Measurements from ENCODE around the gene RNASEH2A. TPM values are rescaled to one million over a fixed set of nuclear protein-coding genes. Genes with fewer than 3 reads are reported as not detected.

Gene RNASEH2A
- total and polyA plus RNA-seq, 2 experiments from 2014 or later = 16.9 to 32.3 TPM

DNA sequence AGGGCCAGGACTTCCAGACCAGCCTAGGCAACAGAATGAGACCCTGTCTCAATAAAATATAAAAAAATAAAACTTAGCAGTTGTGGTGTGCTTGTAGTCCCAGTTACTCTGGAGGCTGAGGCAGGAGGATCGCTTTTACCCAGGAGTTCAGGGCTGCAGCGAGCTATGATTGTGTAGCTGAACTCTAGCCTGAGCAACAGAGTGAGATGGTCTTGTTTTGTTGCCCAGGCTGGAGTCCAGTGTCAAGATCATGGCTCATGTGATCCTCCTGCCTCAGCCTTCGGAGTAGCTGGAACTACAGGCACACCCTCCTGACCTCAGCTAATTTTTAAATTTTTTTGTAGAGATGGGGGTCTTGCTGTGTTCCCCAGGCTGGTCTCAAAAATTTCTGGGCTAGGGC, 19.4 kb upstream of the RNASEH2A start:
- peaks cover 5% of the 10 kb centered on the region for H3K79me2 ChIP-seq (ENCODE audit: insufficient read depth)
- H2AFZ ChIP-seq = no peak overlapping the region
- H3K9me3 ChIP-seq (ENCODE audit: low read depth) = no peaks in the 10 kb centered on the region
- no peaks in the 10 kb centered on the region for H3K36me3 ChIP-seq (ENCODE audit: low read depth)
- in situ Hi-C loops (cut with MboI) = no loop called here
- 64 to 82% methylated on average over 3 of the region's 3 CpGs for WGBS, 2 experiments (ENCODE audit: low coverage in 1 of 2, low lambda C conversion rate in 2 of 2, missing lambda C conversion rate in 2 of 2)
- TF ChIP-seq EZH2 (IDR thresholded peaks at IDR 0.05; ENCODE audit: insufficient read depth, poor library complexity, severe bottlenecking) (no peak), EZH2phosphoT487 (IDR thresholded peaks at IDR 0.05; ENCODE audit: insufficient read depth, low read depth) (no peak)
- H3K4me2 ChIP-seq (ENCODE audit: unreplicated experiment) = no peak overlapping the region
- peaks cover 40% of the 10 kb centered on the region for H3F3A ChIP-seq (ENCODE audit: insufficient read depth)
- H4K20me1 ChIP-seq (ENCODE audit: insufficient read depth) = no peaks in the 10 kb centered on the region
- DNase-seq = no peak
- H3K4me1 ChIP-seq (ENCODE audit: insufficient read depth) = peaks cover 34% of the 10 kb centered on the region
- no peak overlapping the region for H3K4me3 ChIP-seq
- no peaks in the 10 kb centered on the region for H3K9me2 ChIP-seq (ENCODE audit: insufficient read depth)
- H3K27ac ChIP-seq = no peak overlapping the region
- no peaks in the 10 kb centered on the region for H3K27me3 ChIP-seq (replicated peaks; ENCODE audit: insufficient read depth)
- no peak overlapping the region for H3K9ac ChIP-seq

DNA sequence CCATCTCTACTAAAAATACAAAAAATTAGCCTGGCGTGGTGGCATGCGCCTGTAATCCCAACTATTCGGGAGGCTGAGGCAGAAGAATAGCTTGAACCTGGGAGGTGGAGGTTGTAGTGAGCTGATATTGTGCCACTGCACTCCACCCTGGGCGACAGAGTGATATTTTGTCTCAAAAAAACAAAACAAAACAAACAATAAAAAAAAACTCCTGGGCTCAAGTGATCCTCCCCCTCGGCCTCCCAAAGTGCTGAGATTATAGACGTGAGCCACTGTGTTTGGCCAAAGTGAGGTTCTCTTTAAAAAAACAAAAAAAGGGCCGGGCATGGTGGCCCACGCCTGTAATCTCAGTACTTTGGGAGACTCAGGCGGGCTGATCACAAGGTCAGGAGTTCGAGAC, 18.9 kb upstream of the RNASEH2A start:
- in situ Hi-C loops (cut with MboI) = no loop called here
- no peak overlapping the region for H3K4me3 ChIP-seq
- peak overlapping the region; percentile 99 for H3K27ac ChIP-seq
- TF ChIP-seq EZH2phosphoT487 (IDR thresholded peaks at IDR 0.05; ENCODE audit: insufficient read depth, low read depth) (no peak), EZH2 (IDR thresholded peaks at IDR 0.05; ENCODE audit: insufficient read depth, poor library complexity, severe bottlenecking) (no peak)
- no peaks in the 10 kb centered on the region for H3K9me2 ChIP-seq (ENCODE audit: insufficient read depth)
- WGBS, 2 experiments (ENCODE audit: low coverage in 1 of 2, low lambda C conversion rate in 2 of 2, missing lambda C conversion rate in 2 of 2) = 67 to 73% methylated on average over 10 of the region's 10 CpGs
- DNase-seq = no peak
- H3K36me3 ChIP-seq (ENCODE audit: low read depth) = no peaks in the 10 kb centered on the region
- no peaks in the 10 kb centered on the region for H3K27me3 ChIP-seq (replicated peaks; ENCODE audit: insufficient read depth)
- H3K4me1 ChIP-seq (ENCODE audit: insufficient read depth) = peaks cover 34% of the 10 kb centered on the region
- H3K79me2 ChIP-seq (ENCODE audit: insufficient read depth) = peaks cover 10% of the 10 kb centered on the region
- no peak overlapping the region for H2AFZ ChIP-seq
- no peaks in the 10 kb centered on the region for H4K20me1 ChIP-seq (ENCODE audit: insufficient read depth)
- H3K9me3 ChIP-seq (ENCODE audit: low read depth) = no peaks in the 10 kb centered on the region
- H3K9ac ChIP-seq = no peak overlapping the region
- H3K4me2 ChIP-seq (ENCODE audit: unreplicated experiment) = no peak overlapping the region
- peaks cover 38% of the 10 kb centered on the region for H3F3A ChIP-seq (ENCODE audit: insufficient read depth)

- peak overlapping the region; percentile 12 for H2AFZ ChIP-seq
- H3K9me2 ChIP-seq (ENCODE audit: insufficient read depth) = no peaks in the 10 kb centered on the region
- WGBS, 2 experiments (ENCODE audit: low coverage in 1 of 2, low lambda C conversion rate in 2 of 2, missing lambda C conversion rate in 2 of 2) = 25 to 28% methylated on average over 4 of the region's 4 CpGs
- peak overlapping the region; percentile 91 for H3K4me2 ChIP-seq (ENCODE audit: unreplicated experiment)
- H3K4me1 ChIP-seq (ENCODE audit: insufficient read depth) = peaks cover 34% of the 10 kb centered on the region
- TF ChIP-seq EZH2 (IDR thresholded peaks at IDR 0.05; ENCODE audit: insufficient read depth, poor library complexity, severe bottlenecking) = no peak
- no peak for TF ChIP-seq EZH2phosphoT487 (IDR thresholded peaks at IDR 0.05; ENCODE audit: insufficient read depth, low read depth)
- no peaks in the 10 kb centered on the region for H4K20me1 ChIP-seq (ENCODE audit: insufficient read depth)
- peak overlapping the region; percentile 98 for H3K9ac ChIP-seq
- H3K79me2 ChIP-seq (ENCODE audit: insufficient read depth) = peaks cover 17% of the 10 kb centered on the region
- H3K9me3 ChIP-seq (ENCODE audit: low read depth) = no peaks in the 10 kb centered on the region
- in situ Hi-C loops (cut with MboI) = no loop called here
- peak overlapping the region; percentile 93 for H3K4me3 ChIP-seq
- H3K36me3 ChIP-seq (ENCODE audit: low read depth) = no peaks in the 10 kb centered on the region
- DNase-seq = peak; percentile 38
- H3F3A ChIP-seq (ENCODE audit: insufficient read depth) = peaks cover 43% of the 10 kb centered on the region
- peak overlapping the region; percentile 99 for H3K27ac ChIP-seq
- H3K27me3 ChIP-seq (replicated peaks; ENCODE audit: insufficient read depth) = no peaks in the 10 kb centered on the region
Measured at GRCh38 chr19:12788042-12788681, 18.2 kb upstream of the RNASEH2A start.

DNA sequence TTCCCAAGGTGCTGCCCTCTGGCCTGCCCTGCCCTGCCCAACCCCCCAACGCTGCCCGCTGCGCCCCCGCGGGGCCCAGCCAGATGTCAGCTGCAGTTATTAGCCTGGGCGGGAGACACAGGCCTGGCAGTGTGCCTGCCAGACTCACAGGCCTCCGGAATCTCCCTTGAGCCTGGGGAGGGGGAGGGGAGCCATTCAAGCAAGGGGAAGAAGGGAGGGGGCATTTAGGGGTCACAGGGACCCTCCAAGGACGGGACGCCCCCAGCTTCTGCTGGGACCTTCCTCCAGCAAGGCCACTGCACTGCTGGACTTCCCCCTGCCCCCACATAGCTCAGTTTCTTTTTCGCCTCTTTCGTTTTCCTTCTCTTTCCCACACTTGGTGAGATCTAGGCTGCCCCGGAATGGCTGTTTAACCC, 17.7 kb upstream of the RNASEH2A start:
- peak overlapping the region; percentile 91 for H3K4me2 ChIP-seq (ENCODE audit: unreplicated experiment)

More for the DNA sequence above, 17.7 kb upstream of the RNASEH2A start:
- no peaks in the 10 kb centered on the region for H3K36me3 ChIP-seq (ENCODE audit: low read depth)
- H3K9me2 ChIP-seq (ENCODE audit: insufficient read depth) = no peaks in the 10 kb centered on the region
- TF ChIP-seq EZH2phosphoT487 (IDR thresholded peaks at IDR 0.05; ENCODE audit: insufficient read depth, low read depth) = no peak
- no peak for TF ChIP-seq EZH2 (IDR thresholded peaks at IDR 0.05; ENCODE audit: insufficient read depth, poor library complexity, severe bottlenecking)
- in situ Hi-C loops (cut with MboI) = no loop called here
- 0% methylated on average over 10 to 12 of the region's 12 CpGs for WGBS, 2 experiments (ENCODE audit: low coverage in 1 of 2, low lambda C conversion rate in 2 of 2, missing lambda C conversion rate in 2 of 2)
- peak overlapping the region; percentile 12 for H2AFZ ChIP-seq
- no peaks in the 10 kb centered on the region for H4K20me1 ChIP-seq (ENCODE audit: insufficient read depth)
- H3K9ac ChIP-seq = peak overlapping the region; percentile 98
- no peaks in the 10 kb centered on the region for H3K27me3 ChIP-seq (replicated peaks; ENCODE audit: insufficient read depth)
- peaks cover 19% of the 10 kb centered on the region for H3K79me2 ChIP-seq (ENCODE audit: insufficient read depth)
- H3K4me1 ChIP-seq (ENCODE audit: insufficient read depth) = peaks cover 29% of the 10 kb centered on the region
- H3K27ac ChIP-seq = peak overlapping the region; percentile 99
- peak; percentile 85 for DNase-seq
- peaks cover 43% of the 10 kb centered on the region for H3F3A ChIP-seq (ENCODE audit: insufficient read depth)
- H3K9me3 ChIP-seq (ENCODE audit: low read depth) = no peaks in the 10 kb centered on the region
- peak overlapping the region; percentile 93 for H3K4me3 ChIP-seq
